Activated T-helper 2 cell treated with anti-CD3 and anti-CD28 coated beads, Interferon-gamma antibody, Interleukin-2, Interleukin-4, amounts not matched to agents 10 μg/mL and 5 μg/mL and 100 μg/mL, durations not matched to agents 14 hours and 24 hours and 36 hours (primary cell): Measurements from ENCODE around the gene RB1. TPM values are rescaled to one million over a fixed set of nuclear protein-coding genes. Genes with fewer than 3 reads are reported as not detected.
"Not testable (repeated sequence)": the region's sequence is repeated elsewhere in the genome, so short reads cannot be mapped to it uniquely, and the experiment has no call there.

Experiments
- DNase-seq: peaks from one replicate; pipeline ENCODE4 v3.0.0; 2021; ENCODE audit warnings: low spot score
- H3K27ac Mint-ChIP-seq: one replicate; pipeline ENCODE4 v1.8.0; 2021; ENCODE audit warnings: mixed read lengths
- H3K27me3 Mint-ChIP-seq: one replicate; pipeline ENCODE4 v1.8.0; 2021; ENCODE audit warnings: low read depth, mixed read lengths
- H3K36me3 Mint-ChIP-seq: one replicate; pipeline ENCODE4 v1.8.0; 2021; ENCODE audit warnings: low read depth, mixed read lengths
- H3K4me1 Mint-ChIP-seq: one replicate; pipeline ENCODE4 v1.8.0; 2021; ENCODE audit warnings: low read depth, mixed read lengths
- H3K4me3 Mint-ChIP-seq: one replicate; pipeline ENCODE4 v1.8.0; 2021; ENCODE audit warnings: low read depth, mild to moderate bottlenecking, moderate library complexity, mixed read lengths
- H3K9me3 Mint-ChIP-seq: one replicate; pipeline ENCODE4 v1.8.0; 2021; ENCODE audit warnings: mixed read lengths
- intact Hi-C: fragments of 100-400 bp; cut with micrococcal nuclease; formaldehyde crosslinking; loops from one replicate; pipeline ENCODE4 v1.15.1; 2023
- total RNA-seq: library from RNA; stranded (reverse); gene quantifications from 2 replicates; pipeline ENCODE4 v1.2.3, GENCODE V29; 2022

RB1 gene
- total RNA-seq, 1 donor from 2014 or later: 28.0 TPM

- peaks cover 30% of the 10 kb centered on the region for H3K4me1 Mint-ChIP-seq
- intact Hi-C loops: loop anchor here (2.0 to 5.0 kb wide), 2 partner anchors 47 to 48 kb away; no protein-coding TSS in a partner anchor
- no peaks in the 10 kb centered on the region for H3K27me3 Mint-ChIP-seq
- no peak overlapping the region for H3K27ac Mint-ChIP-seq
- no peak for DNase-seq
- H3K9me3 Mint-ChIP-seq: peaks cover 36% of the 10 kb centered on the region
- no peak overlapping the region for H3K4me3 Mint-ChIP-seq
- peaks cover 55% of the 10 kb centered on the region for H3K36me3 Mint-ChIP-seq
Observed at GRCh38 chr13:48449656-48450055, 146.1 kb downstream of the RB1 start.

GRCh38 chr13:48451196-48451595 lies 147.6 kb downstream of the RB1 start:
- Mint-ChIP-seq H3K36me3 (peaks cover 63% of the 10 kb centered on the region), H3K4me1 (peaks cover 30% of the 10 kb centered on the region), H3K9me3 (peaks cover 36% of the 10 kb centered on the region)
- H3K4me3 Mint-ChIP-seq, DNase-seq, intact Hi-C loops, H3K27ac Mint-ChIP-seq, H3K27me3 Mint-ChIP-seq: not testable (repeated sequence)

- Mint-ChIP-seq H3K27ac (no peak overlapping the region), H3K4me1 (peaks cover 13% of the 10 kb centered on the region), H3K27me3 (no peaks in the 10 kb centered on the region), H3K36me3 (peaks cover 75% of the 10 kb centered on the region), H3K9me3 (peaks cover 20% of the 10 kb centered on the region), H3K4me3 (no peak overlapping the region)
- intact Hi-C loops: no loop called here
- no peak for DNase-seq
Observed at GRCh38 chr13:48456546-48456945, 153.0 kb downstream of the RB1 start.

- Mint-ChIP-seq H3K9me3 (peaks cover 8% of the 10 kb centered on the region), H3K4me3 (no peak overlapping the region), H3K36me3 (peaks cover 71% of the 10 kb centered on the region), H3K4me1 (peaks cover 7% of the 10 kb centered on the region), H3K27ac (no peak overlapping the region), H3K27me3 (no peaks in the 10 kb centered on the region)
- intact Hi-C loops: no loop called here
- no peak for DNase-seq
Observed at GRCh38 chr13:48457578-48458242, 154.2 kb downstream of the RB1 start.

GRCh38 chr13:48475230-48475629 lies 171.7 kb downstream of the RB1 start:
- peaks cover 65% of the 10 kb centered on the region for H3K36me3 Mint-ChIP-seq
- DNase-seq: no peak
- no peak overlapping the region for H3K27ac Mint-ChIP-seq
- intact Hi-C loops: no loop called here
- no peaks in the 10 kb centered on the region for H3K27me3 Mint-ChIP-seq
- H3K4me1 Mint-ChIP-seq: peaks cover 4% of the 10 kb centered on the region
- H3K4me3 Mint-ChIP-seq: no peak overlapping the region
- no peaks in the 10 kb centered on the region for H3K9me3 Mint-ChIP-seq

- DNase-seq: no peak
- no peak overlapping the region for H3K27ac Mint-ChIP-seq
- peaks cover 69% of the 10 kb centered on the region for H3K36me3 Mint-ChIP-seq
- intact Hi-C loops: no loop called here
- no peaks in the 10 kb centered on the region for H3K27me3 Mint-ChIP-seq
- no peaks in the 10 kb centered on the region for H3K9me3 Mint-ChIP-seq
- no peak overlapping the region for H3K4me3 Mint-ChIP-seq
- peaks cover 4% of the 10 kb centered on the region for H3K4me1 Mint-ChIP-seq
Observed at GRCh38 chr13:48476215-48476614, 172.7 kb downstream of the RB1 start.

- H3K36me3 Mint-ChIP-seq: peaks cover 70% of the 10 kb centered on the region
- H3K4me1 Mint-ChIP-seq: peaks cover 4% of the 10 kb centered on the region
- no peaks in the 10 kb centered on the region for H3K27me3 Mint-ChIP-seq
- DNase-seq: no peak
- no peak overlapping the region for H3K27ac Mint-ChIP-seq
- no peaks in the 10 kb centered on the region for H3K9me3 Mint-ChIP-seq
- no peak overlapping the region for H3K4me3 Mint-ChIP-seq
- intact Hi-C loops: no loop called here
Observed at GRCh38 chr13:48476686-48477085, 173.1 kb downstream of the RB1 start.

GRCh38 chr13:48477191-48477855 lies 173.8 kb downstream of the RB1 start:
- intact Hi-C loops: no loop called here
- Mint-ChIP-seq H3K27me3 (no peaks in the 10 kb centered on the region), H3K4me1 (peaks cover 4% of the 10 kb centered on the region), H3K9me3 (no peaks in the 10 kb centered on the region), H3K27ac (no peak overlapping the region), H3K4me3 (no peak overlapping the region), H3K36me3 (peaks cover 69% of the 10 kb centered on the region)
- no peak for DNase-seq

GRCh38 chr13:48478391-48478790 lies 174.8 kb downstream of the RB1 start:
- DNase-seq: no peak

GRCh38 chr13:48483575-48483974 lies 180.0 kb downstream of the RB1 start:
- intact Hi-C loops: no loop called here
- Mint-ChIP-seq H3K27ac (no peak overlapping the region), H3K36me3 (peaks cover 63% of the 10 kb centered on the region), H3K4me1 (peaks cover 16% of the 10 kb centered on the region), H3K27me3 (no peaks in the 10 kb centered on the region), H3K9me3 (peaks cover 7% of the 10 kb centered on the region), H3K4me3 (no peak overlapping the region)
- DNase-seq: no peak

More at GRCh38 chr13:48478391-48478790, 174.8 kb downstream of the RB1 start:
- Mint-ChIP-seq H3K27me3 (no peaks in the 10 kb centered on the region), H3K36me3 (peaks cover 72% of the 10 kb centered on the region), H3K27ac (no peak overlapping the region), H3K9me3 (no peaks in the 10 kb centered on the region), H3K4me1 (peaks cover 6% of the 10 kb centered on the region), H3K4me3 (no peak overlapping the region)
- intact Hi-C loops: no loop called here

- peaks cover 57% of the 10 kb centered on the region for H3K36me3 Mint-ChIP-seq
- H3K27ac Mint-ChIP-seq: no peak overlapping the region
- H3K9me3 Mint-ChIP-seq: peaks cover 7% of the 10 kb centered on the region
- peaks cover 31% of the 10 kb centered on the region for H3K4me1 Mint-ChIP-seq
- no peak overlapping the region for H3K4me3 Mint-ChIP-seq
- no peaks in the 10 kb centered on the region for H3K27me3 Mint-ChIP-seq
- DNase-seq: no peak
- intact Hi-C loops: no loop called here
Observed at GRCh38 chr13:48485432-48485831, 181.9 kb downstream of the RB1 start.

GRCh38 chr13:48486362-48486761 lies 182.8 kb downstream of the RB1 start:
- Mint-ChIP-seq H3K27ac (no peak overlapping the region), H3K27me3 (no peaks in the 10 kb centered on the region), H3K9me3 (peaks cover 7% of the 10 kb centered on the region), H3K36me3 (peaks cover 52% of the 10 kb centered on the region), H3K4me1 (peaks cover 41% of the 10 kb centered on the region), H3K4me3 (no peak overlapping the region)
- intact Hi-C loops: no loop called here
- no peak for DNase-seq

GRCh38 chr13:48486836-48487235 lies 183.3 kb downstream of the RB1 start:
- no peak for DNase-seq
- no peaks in the 10 kb centered on the region for H3K27me3 Mint-ChIP-seq
- peaks cover 44% of the 10 kb centered on the region for H3K4me1 Mint-ChIP-seq
- intact Hi-C loops: no loop called here
- no peak overlapping the region for H3K4me3 Mint-ChIP-seq
- H3K27ac Mint-ChIP-seq: no peak overlapping the region
- peaks cover 7% of the 10 kb centered on the region for H3K9me3 Mint-ChIP-seq
- peaks cover 50% of the 10 kb centered on the region for H3K36me3 Mint-ChIP-seq
